NAMALWA (cell line): Measurements from ENCODE around the gene OR1M1.

Experiments used
- DNase-seq: peaks from one replicate; pipeline ENCODE4 v3.0.0-alpha.2; 2015; ENCODE audit warnings: low spot score

The OR1M1 gene

GRCh38 chr19:9075064-9075949 is 11.6 kb upstream of the OR1M1 start:
- DNase-seq, result no peak

GRCh38 chr19:9076901-9077300 is 10.0 kb upstream of the OR1M1 start:
- DNase-seq, result no peak

- DNase-seq, result no peak
Measured at GRCh38 chr19:9078651-9079050, 8.2 kb upstream of the OR1M1 start.

GRCh38 chr19:9107375-9107774 is 20.5 kb downstream of the OR1M1 start, which contains the start of gene OR7G2:
Gene OR7G2, minus strand, starts transcription at chr19:9107475. Its CDS starts 4,232 bp downstream, at chr19:9103243.
- DNase-seq, result no peak

GRCh38 chr19:9109959-9110358 is 23.1 kb downstream of the OR1M1 start:
- no peak for DNase-seq

- DNase-seq, result no peak
Measured at GRCh38 chr19:9115307-9115813, 28.5 kb downstream of the OR1M1 start, which contains the start of gene OR7G1. Gene OR7G1, minus strand, starts transcription at chr19:9115763. Its CDS starts 0 bp downstream, at chr19:9115763.

- DNase-seq, result no peak
Measured at GRCh38 chr19:9116547-9116946, 29.7 kb downstream of the OR1M1 start.

- DNase-seq, result no peak
Measured at GRCh38 chr19:9126900-9127405, 40.1 kb downstream of the OR1M1 start, which contains the start of gene OR7G3. Gene OR7G3, minus strand, starts transcription at chr19:9126950. Its CDS starts 0 bp downstream, at chr19:9126950.

- DNase-seq, result no peak
Measured at GRCh38 chr19:9128171-9128570, 41.3 kb downstream of the OR1M1 start.

GRCh38 chr19:9130965-9131364 is 44.1 kb downstream of the OR1M1 start:
- peak; percentile 53 for DNase-seq

- DNase-seq, result no peak
Measured at GRCh38 chr19:9132422-9132821, 45.6 kb downstream of the OR1M1 start.

GRCh38 chr19:9139609-9140158 is 52.8 kb downstream of the OR1M1 start:
- DNase-seq, result peak; percentile 32

GRCh38 chr19:9140159-9140874 is 53.5 kb downstream of the OR1M1 start, which contains the start of gene ZNF317:
Gene ZNF317, plus strand, starts transcription at chr19:9140397. Its CDS starts 15,620 bp downstream, at chr19:9156017.
- DNase-seq, result peak; percentile 97

GRCh38 chr19:9144920-9145319 is 58.1 kb downstream of the OR1M1 start:
- DNase-seq, result no peak
